Lower leg skin (tissue), 3 donors: ENCODE data around the gene P4HA2.

Experiments used
- POLR2A ChIP-seq, 2 donors: fragments of 450-650 bp; IDR thresholded peaks; one replicate each; pipeline ENCODE4 v1.6.1; 2016 to 2017; ENCODE audit warnings: antibody characterized with exemption in 2 of 2, mild to moderate bottlenecking in 1 of 2, moderate library complexity in 1 of 2
- TF ChIP-seq, protein P1 (sequence below), 3 donors: fragments of 450-650 bp; IDR thresholded peaks; one replicate each; pipeline ENCODE4 v1.5.1; 2016; ENCODE audit warnings: antibody characterized with exemption in 3 of 3, mild to moderate bottlenecking in 3 of 3, moderate library complexity in 2 of 3

DNA sequence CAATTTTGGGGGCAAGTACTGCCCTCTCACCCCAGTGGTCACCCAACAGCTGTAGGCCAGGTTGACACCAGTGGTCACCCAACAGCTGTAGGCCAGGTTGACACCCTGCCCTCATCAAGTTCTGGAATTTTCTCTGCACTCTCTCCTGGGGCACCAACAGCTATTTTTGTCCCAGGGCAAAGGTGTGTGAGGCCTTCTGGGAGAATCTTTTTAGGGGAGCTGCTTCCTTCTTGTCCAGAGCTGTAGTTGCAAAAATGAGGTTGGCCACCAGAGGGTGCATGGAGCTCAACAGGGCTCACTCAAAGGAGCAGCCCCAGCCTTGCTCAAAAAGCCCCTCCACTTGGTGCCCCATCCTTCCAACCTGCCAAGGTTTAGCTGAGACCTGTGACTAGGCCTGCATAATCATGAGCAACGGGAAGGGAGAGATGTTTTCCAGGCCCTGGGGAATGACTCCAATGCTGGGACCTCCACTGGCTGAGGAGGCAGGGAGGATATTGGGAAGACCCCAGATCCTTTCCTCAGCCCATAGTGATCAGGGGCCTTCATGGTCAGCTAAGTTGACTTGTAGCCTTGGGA, 10.6 kb upstream of the P4HA2 start:
- TF ChIP-seq, protein P1, sequence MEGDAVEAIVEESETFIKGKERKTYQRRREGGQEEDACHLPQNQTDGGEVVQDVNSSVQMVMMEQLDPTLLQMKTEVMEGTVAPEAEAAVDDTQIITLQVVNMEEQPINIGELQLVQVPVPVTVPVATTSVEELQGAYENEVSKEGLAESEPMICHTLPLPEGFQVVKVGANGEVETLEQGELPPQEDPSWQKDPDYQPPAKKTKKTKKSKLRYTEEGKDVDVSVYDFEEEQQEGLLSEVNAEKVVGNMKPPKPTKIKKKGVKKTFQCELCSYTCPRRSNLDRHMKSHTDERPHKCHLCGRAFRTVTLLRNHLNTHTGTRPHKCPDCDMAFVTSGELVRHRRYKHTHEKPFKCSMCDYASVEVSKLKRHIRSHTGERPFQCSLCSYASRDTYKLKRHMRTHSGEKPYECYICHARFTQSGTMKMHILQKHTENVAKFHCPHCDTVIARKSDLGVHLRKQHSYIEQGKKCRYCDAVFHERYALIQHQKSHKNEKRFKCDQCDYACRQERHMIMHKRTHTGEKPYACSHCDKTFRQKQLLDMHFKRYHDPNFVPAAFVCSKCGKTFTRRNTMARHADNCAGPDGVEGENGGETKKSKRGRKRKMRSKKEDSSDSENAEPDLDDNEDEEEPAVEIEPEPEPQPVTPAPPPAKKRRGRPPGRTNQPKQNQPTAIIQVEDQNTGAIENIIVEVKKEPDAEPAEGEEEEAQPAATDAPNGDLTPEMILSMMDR (IDR thresholded peaks at IDR 0.05), result peak in 1 of 3 donors; percentile 45
- TF ChIP-seq POLR2A (IDR thresholded peaks at IDR 0.05), result no peak
